T1000 (cell line): ENCODE results near the gene CDKL4.
"Not testable (repeated sequence)": the region's sequence is repeated elsewhere in the genome, so short reads cannot be mapped to it uniquely, and the experiment has no call there.

Experiments
- DNase-seq: peaks from one replicate; lab custom pipeline; 2025; ENCODE audit warnings: mixed read lengths; lab: John Stamatoyannopoulos, UW

CDKL4 gene

DNA sequence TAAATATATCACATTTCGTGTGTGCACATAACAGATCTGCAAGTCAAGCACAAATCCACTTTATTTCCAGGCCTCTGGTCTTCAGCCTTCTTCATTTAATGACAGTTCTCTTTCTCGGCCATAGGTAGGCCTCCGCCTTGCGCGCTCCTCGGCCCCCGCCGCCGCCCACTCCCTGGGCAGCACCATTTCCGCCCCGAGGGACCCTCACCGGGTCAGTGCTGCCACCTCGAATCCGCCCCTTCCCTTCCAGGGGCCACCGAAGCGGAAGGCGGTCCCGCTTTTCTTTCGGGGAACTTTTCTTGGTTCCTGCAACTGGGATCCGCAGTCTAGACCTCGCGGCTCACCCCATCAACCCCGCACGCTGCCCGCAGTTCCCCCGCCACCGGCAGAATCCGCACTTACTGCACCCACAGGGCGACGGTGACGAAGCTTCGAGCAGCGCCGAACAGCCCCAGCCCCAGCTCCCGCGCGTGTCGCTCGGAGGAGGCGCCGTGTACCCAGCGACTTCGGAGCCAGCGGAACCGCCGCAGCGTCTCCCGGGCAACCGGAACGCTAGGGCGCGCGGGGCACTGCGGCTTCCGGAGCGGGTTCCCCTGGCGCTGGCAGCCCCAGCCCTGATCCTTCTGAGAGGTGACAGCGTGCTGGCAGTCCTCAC is at the start of gene CDKL4:
Gene CDKL4 (minus strand): TSS at position 502 of the 655 bp plus-strand sequence.
- no peak for DNase-seq

DNA sequence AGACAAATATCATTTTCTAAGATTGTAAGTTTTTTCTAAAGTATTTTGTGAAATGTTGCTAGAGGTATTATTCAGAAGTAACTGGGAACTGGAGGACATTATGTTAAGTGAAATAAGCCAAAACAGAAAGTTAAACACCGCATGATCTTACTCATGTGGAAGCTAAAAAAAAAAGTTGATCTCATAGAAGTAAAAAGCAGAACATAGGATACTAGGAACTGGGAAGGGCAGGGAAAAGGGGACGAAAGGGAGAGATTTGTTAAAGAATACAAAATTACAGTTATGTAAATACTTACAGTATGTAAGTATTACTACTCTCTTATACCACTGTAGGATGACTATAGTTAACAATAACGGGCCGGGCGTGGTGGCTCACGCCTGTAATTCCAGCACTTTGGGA is 46.7 kb upstream of the CDKL4 start:
- no peak for DNase-seq

DNA sequence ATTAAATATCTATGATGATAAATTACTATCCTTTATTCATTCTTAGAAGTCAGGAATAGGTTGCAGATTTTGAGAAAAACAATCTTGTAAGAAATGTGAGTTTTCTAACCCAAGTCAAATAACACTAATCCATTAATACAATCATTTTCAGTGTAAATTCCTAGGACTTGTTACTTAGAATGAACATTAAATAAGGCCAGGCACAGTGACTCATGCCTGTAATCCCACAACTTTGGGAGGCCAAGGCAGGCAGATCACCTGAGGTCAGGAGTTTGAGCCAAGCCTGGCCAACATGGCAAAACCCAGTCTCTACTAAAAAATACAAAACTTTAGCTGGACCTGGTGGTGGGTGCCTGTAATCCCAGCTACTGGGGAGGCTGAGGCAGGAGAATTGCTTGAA is 45.8 kb upstream of the CDKL4 start:
- no peak for DNase-seq

DNA sequence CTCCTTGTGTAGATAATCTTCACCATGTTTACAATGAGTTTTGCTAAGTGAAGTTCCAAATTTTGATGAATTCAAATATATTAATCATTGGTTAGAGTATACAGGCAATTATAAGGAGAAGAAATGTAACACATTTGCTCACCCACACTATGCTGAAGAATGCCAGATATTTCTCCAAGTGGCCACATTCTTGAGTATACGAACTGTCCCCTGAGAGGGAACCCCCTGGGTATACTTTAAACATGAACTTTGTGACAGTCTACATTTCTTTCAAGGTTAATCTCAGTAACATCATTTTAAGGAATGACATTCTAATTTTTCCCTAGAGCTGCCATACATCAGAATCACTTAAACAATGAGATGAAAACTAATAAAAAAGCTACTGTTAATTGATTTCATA is 39.8 kb upstream of the CDKL4 start:
- no peak for DNase-seq

DNA sequence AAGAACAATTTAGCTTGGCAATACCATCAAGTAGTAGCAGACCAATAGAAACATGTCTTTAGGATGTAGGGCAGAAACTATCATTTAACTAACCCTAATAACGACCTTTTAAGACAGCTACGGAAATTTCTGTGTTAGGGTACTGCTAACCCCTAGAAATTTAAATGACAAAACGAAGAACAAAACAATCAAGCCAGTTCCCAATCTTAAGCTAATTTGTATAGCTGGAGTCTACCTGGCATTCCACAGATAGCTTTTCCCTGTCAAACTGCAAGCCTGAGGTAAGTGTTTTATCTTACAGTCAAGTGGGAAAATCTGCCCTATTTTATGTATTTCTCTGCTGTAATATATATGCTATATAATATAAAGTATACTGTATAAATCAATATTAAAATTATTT is 37.6 kb upstream of the CDKL4 start:
- no peak for DNase-seq

DNA sequence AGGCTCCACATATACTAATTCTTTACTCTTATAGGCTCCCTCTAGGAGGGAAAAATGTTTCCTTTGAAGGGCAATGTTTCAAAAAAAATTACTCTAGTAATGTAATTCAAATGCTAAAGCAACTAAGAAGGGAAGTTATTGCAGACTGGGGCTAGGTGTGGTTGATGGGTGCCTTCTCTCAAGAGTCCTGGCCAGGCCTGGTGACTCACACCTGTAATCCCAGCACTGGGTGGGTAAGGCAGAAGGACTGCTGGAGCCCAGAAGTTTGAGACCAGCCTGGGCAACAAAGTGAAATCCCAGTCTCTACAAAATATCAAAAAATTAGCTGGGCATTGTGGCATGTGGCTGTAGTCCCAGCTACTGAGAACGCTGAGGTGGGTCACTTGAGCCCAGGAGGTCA is 31.2 kb upstream of the CDKL4 start:
- no peak for DNase-seq

DNA sequence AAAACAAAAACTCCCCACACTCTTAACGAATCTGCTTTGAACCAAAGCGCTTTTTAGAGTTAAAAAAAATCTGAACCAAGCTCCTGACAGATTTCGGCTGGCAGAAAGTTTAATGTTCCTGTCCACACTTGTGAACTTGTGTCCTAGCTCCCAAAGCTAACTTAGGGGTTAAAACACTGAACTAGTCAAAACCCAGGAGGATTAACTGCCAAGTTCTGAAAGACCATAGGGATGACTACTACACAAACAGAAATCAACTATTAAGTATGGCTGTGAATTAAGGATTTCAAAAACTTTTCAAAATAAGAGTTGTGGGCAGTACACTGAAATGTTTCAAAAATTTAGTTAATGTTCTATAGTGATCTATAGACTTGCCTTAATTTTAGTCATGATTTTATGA is 26.2 kb upstream of the CDKL4 start:
- no peak for DNase-seq

DNA sequence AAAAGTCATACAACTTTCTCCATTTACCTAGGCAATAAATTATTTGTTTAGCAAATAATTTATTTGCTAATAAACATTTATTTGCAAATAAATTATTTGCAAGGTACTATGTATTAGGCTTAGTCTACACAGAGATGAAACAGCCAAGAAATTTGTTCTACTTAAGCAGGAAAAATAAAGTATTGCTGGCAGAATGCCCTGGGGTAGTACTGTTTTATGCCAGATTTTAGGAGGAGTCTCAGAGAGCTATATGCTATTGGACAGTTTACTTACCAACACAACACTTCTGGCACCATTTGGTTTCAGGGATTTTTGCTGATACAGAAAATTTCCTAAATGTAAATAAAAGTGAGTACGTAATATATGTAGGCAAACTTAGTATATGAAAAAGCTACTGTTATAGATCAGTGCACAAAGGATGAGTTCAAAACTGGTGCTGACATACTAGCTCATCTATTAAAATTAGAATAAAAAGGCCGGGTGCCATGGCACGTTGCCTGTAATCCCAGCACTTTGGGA is 23.2 kb upstream of the CDKL4 start:
- no peak for DNase-seq

DNA sequence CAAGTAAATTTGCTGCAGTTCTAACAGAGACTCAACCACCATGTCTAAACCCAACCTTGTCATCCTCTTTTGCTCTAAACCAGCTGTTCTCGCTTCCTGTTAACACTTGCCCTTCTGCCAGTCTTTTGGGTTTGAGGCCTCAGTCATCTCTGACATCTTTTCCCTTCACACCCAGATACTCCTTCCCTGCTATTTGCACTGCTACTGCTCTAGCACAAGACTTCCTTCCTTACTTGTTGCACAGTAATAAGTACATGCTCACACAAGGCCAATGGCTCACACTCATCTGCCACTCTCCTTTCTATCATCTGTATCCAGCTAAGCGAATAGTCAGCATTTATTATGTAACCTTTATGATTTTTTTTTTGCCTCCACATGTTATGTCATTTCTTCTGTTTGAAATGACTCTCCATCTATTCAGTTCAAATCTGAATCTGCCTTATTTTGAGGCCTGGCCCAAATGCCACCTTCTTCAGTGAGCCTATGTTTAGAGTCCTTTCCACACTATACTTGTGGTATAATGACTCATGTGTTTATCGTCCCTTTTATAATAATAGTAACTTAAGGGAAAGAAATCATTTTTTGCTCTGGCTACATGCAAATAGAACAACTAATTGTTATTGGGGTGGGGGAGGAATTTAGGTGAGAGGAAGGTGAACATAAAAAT is 22.5 kb upstream of the CDKL4 start:
- DNase-seq, result no peak

DNA sequence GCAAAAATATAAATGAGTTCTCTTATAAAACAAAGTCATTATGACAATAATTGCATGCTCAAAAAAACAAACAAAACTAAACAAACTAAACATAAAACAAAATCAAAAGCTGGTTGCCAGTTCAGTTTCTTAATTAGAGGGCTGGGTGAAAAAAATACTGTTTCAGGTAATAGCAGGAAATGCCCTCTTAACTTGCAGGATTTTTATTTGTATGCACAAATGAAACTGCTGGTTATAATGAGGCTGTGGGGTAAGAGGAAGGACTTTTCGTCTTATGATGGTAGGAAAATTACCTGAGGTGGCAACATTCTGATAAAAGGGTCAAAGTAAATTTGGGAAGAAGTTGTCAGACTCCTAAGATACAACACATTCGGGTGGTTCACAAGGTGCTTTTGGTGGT is 21.5 kb upstream of the CDKL4 start:
- no peak for DNase-seq

DNA sequence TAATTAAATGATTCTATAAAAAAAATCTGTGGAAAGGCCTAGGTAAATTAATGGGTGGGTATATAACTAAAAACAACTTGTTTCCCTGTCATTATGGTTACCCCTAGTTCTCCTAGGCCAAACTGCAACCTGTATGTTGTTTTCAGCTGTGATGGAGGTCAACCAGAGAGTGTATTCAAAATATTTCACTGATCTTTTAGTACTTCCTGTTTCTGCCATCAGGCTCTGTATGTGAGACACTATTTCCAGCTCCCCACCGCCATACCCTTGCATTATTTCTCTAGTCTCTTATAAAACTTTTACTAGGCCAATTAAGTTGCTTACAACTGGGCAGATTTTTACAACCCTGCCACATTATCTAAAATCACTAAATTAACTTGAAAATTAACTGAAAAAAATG is 21.0 kb upstream of the CDKL4 start:
- no peak for DNase-seq

DNA sequence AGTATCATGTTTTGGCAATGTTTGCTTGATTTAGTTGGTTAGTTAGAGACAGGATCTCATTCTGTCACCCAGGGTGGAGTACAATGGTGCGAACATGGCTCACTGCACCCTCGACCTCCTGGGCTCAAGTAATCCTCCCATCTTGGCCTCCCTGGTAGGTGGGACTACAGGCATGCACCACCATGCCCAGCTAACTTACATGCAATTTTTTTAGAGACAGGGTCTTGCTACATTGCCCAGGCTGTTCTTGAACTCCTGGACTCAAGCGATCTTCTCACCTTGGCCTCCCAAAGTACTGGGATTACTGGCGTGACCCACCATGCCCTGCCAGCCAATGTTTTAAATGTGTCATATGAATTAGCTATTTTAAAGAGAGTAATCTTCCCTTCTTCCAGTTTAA is 16.3 kb upstream of the CDKL4 start:
- DNase-seq, result no peak

DNA sequence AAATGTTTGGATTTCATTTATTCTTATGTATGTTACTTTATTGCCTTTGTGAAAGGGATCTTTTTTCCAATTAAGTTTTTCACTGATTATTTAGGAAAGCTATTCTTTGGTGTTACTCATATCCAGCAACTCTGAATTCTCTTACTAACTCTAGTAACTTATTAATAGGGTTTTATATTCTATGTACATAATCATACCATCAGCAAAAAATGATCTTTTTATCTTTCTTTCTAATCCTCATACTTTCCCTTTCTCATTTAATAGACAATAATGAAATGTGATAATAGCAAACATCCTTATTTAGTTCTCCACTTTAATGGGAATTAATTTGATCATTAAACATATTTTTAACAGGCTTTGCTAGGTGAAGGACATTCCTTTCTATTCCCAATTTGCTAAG is 12.3 kb upstream of the CDKL4 start:
- DNase-seq, result no peak

DNA sequence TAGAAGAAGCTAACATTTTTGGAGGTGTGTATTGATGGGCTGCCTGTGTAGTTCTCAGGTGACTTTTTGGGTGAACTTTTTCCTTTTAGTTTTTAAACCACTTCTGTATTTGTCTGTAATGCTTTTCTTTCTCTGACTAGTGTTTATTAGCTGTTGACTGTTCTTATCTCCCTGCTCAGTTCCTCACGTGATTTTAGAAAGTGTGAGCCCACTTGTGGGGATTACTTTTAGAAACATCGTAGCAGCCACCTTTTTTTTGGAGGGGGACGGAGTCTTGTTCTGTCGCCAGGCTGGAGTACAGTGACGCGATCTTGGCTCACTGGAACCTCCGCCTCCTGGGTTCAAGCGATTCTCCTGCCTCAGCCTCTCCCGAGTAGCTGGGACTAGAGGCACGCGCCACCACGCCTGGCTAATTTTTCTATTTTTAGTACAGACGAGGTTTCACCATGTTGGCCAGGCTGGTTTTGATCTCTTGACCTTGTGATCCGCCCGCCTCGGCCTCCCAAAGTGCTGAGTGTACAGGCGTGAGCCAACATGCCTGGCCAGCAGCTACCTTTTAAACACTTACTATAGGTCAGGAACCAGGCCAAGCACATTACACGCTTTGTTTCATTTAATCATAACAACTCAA is 9.2 kb upstream of the CDKL4 start:
- DNase-seq, result no peak

DNA sequence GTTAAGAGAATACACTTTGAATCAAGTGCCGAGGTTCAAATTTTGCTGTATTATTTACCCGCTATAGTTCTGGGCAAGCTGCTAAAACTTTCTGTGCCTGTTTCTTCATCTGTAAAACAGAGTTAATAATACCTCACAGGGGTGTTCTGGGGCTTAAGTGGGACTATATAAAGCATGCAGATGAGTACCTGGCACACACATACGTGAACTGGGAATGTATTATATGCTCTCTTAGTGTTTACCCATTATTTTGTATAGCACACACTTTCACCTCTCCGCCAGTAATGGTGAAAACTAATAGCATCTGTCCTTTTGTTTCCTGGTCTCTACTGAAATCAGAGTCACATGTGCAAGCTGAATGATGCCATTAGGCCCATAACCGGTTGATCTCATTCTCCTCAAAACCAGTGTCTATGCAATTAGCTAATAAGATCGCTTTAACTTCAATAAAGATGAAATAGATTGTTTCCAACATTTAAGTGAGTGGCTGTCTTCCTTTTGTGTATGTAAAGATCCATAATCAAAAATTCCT is 3.8 kb upstream of the CDKL4 start:
- DNase-seq, result no peak

DNA sequence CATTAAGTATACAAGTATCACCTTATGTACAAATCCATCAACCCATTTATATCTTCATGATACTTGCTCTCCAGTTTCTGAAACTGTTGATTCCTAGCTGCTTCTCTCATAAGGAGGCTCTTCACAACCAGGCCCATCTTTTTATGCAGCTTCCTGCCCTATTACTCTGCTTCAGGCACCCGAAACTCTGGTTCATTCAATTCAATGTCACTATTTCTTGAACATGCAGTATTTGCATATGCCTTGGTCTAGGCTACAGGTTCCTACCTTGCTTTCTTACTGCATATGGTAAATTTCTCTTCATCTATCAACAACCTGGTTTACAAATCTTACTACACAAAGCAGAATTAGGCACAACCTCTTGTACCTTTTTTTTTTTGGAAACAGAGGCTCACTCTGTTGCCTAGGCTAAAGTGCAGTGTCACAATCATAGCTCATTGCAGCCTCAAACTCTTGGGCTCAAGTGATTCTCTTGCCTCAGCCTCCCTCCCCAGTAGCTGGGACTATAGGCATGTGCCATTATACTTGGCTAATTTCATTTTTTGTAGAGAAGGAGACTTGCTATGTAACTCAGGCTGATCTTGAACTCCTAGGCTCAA is 2.7 kb upstream of the CDKL4 start:
- DNase-seq, result no peak

DNA sequence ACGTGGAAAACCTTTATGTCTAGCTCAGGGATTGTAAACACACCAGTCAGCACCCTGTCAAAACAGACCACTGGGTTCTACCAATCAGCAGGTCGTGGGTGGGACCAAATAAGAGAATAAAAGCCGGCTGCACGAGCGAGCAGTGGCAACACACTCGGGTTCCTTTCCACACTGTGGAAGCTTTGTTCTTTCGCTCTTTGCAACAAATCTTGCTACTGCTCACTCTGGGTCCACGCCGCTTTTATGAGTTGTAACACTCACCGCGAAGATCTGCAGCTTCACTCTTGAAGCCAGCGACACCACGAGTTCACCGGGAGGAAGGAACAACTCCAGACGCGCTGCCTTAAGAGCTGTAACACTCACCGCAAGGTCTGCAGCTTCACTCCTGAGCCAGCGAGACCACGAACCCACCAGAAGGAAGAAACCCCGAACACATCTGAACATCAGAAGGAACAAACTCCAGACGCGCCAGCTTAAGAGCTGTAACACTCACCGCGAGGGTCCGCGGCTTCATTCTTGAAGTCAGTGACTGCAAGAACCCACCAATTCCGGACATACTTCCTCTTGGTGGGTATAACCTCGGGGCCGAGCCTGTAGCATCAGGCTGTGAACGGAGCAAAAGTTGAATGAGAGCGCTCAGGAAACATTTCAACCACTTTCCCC is 1.3 kb upstream of the CDKL4 start:
- DNase-seq, result not testable (repeated sequence)

DNA sequence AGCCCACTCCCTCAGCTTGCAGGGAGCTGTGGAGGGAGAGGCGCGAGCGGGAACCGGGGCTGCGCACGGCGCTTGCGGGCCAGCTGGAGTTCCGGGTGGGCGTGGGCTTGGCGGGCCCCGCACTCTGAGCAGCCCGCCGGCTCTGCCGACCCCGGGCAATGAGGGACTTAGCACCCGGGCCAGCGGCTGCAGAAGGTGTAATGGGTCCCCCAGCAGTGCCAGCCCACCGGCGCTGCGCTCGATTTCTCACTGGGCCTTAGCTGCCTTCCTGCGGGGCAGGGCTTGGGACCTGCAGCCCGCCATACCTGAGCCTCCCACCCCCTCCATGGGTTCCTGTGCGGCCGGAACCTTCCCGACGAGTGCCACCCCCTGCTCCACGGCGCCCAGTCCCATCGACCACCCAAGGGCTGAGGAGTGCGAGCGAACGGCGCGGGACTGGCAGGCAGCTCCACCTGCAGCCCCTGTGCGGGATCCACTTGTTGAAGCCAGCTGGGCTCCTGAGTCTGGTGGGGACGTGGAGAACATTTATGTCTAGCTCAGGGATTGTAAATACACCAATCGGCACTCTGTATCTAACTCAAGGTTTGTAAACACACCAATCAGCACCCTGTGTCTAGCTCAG is 582 bp upstream of the CDKL4 start:
- not testable (repeated sequence) for DNase-seq

DNA sequence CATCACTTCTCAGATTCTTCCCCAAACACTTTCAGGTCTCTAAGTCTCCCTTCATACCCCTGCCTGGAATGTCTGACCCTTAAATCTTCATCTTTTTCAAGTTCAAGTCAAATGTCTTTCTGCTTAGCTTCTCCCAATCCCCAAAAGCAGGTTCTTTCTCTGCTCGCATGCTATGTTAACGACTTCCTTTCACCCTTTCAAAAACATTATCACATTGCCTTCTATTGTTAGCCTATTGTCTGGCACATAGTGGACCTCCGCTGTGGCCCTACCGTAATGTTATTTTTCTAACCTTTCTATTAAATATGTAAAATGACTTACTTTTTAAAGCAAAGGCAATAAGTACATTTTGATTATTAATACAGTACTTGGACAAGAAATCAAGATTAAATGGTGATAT is 2.2 kb downstream of the CDKL4 start:
- no peak for DNase-seq

DNA sequence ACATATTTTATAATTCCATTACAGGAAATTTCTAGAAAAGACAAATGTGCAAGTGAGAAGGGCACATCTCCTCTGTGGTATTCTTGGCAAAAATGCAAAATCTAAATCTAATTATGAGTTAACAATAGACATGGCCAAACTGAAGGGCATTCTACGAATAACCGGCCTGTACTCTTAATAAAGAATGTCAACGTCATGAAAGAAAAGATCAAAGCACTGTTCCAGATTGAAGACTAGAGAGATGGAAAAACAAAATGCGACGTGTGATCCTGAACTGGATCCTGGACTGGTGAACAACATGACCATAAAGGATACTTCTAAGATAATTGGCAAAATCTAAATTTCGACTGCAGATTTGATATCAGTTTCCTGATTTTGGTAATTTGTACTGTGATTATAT is 3.0 kb downstream of the CDKL4 start:
- DNase-seq, result no peak

DNA sequence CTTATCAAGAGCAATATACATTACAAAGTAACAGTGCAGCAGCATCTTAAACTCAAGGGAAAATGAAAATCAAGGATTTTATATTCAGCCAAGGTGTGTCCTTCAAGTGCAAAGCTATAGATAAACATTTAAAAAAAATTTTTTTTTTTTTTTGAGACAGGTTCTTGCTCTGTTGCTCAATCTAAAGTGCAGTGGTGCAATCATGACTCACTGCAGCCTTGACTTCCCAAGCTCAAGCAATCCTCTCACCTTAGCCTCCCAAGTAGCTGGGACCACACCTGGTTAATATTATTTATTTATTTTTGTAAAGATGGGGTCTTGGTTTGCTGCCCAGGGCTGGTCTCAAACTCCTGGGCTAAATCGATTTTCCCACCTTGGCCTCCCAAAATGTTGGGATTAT is 9.0 kb downstream of the CDKL4 start:
- no peak for DNase-seq

DNA sequence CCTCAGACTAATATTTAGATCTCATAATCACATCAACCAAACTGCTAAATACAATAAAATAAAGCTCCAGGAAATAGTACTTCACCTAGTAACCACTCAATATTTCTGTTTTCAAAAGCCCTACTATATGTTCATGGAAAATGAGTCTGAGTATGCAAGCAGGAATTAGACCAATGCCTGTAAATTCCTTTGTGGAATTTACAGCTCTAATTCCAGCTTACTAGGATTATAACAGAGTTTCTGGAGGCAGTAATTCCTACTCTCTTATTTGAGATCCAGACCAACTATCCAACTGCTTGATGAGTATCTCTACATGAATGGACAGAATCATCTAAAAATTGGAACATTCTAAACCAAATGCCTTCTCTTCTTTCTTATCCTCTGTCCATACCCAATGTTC is 11.6 kb downstream of the CDKL4 start:
- no peak for DNase-seq
